ENCODE results near the gene CNOT1.

DNA sequence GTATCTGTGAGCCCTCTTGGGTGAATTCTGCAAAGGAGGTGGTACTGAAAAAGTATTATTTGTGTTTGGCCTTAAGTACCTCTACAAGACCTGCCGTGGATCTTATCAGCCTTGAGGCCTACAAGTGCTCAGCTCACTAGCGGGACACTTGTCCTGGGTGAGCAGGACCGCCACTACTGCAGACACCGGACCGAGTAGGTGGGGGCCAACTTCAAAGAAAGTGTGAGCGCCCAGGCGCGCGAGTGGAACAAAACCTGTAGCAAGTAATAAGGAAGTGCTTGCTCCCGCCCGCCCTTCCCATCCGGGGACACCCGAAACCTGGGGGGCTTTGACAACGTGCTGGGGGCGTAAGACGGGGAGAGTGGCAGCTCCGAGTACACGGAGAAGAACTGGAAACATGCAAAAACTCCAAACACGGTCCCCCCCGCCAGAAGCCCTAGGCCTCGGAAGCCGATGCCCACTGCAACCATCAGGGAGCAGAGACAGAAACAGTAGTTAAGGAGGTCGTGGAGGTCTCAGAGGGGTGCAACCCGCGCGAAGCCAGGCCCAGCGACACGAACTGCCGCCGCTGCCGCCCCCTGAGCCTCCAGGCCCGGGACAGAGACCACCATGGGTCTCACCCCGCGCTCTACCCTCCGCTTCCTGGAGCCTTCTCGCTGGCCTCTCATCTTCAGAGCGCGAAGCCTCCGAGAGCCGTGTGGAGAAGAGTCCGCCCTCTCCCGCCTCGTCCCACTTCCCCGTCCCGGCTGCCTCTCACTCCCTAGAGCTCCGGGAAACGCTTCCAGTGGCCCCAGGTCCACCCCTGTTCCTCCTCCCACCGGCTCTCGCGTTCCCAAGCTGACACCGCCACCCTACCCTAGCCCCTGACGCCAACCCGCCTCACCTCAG is 537 bp downstream of the CNOT1 start:
- TF ChIP-seq POLR2A (IDR thresholded peaks at IDR 0.05), result no peak
- no peak for TF ChIP-seq EP300 (IDR thresholded peaks at IDR 0.05)
